HG02943 (cell line): ENCODE data around the gene ZNF93.
"Not testable (repeated sequence)": the region's sequence is repeated elsewhere in the genome, so short reads cannot be mapped to it uniquely, and the experiment has no call there.

Experiments used
- ATAC-seq: cut with Tn5 transposase; IDR thresholded peaks from one replicate; pipeline ENCODE4 v1.9.1; 2021; ENCODE audit warnings: mild to moderate bottlenecking, low read depth, moderate library complexity; ENCODE audit not compliant: unreplicated experiment

ZNF93 gene

GRCh38 chr19:19933432-19934314 lies 32.9 kb downstream of the ZNF93 start:
- not testable (repeated sequence) for ATAC-seq

- ATAC-seq, result no peak
These were observed 36.7 kb downstream of the ZNF93 start for GRCh38 chr19:19937403-19937802.

- ATAC-seq, result no peak
These were observed 37.7 kb downstream of the ZNF93 start for GRCh38 chr19:19938449-19938848.

- no peak for ATAC-seq
These were observed 43.3 kb downstream of the ZNF93 start for GRCh38 chr19:19943848-19944582.

GRCh38 chr19:19944583-19944880 lies 43.8 kb downstream of the ZNF93 start:
- no peak for ATAC-seq

- ATAC-seq, result no peak
These were observed 45.5 kb downstream of the ZNF93 start for GRCh38 chr19:19946226-19946625.

- no peak for ATAC-seq
These were observed 48.1 kb downstream of the ZNF93 start for GRCh38 chr19:19948800-19949199.

GRCh38 chr19:19955208-19955607 lies 54.5 kb downstream of the ZNF93 start:
- no peak for ATAC-seq

- no peak for ATAC-seq
These were observed 55.8 kb downstream of the ZNF93 start for GRCh38 chr19:19956434-19957075.

GRCh38 chr19:19957766-19958165 lies 57.0 kb downstream of the ZNF93 start:
- not testable (repeated sequence) for ATAC-seq

GRCh38 chr19:19959151-19959799 lies 58.5 kb downstream of the ZNF93 start:
- ATAC-seq, result not testable (repeated sequence)

- ATAC-seq, result no peak
These were observed 63.7 kb downstream of the ZNF93 start for GRCh38 chr19:19964416-19964815.

GRCh38 chr19:19966126-19966525 lies 65.4 kb downstream of the ZNF93 start:
- not testable (repeated sequence) for ATAC-seq

- ATAC-seq, result no peak
These were observed 66.1 kb downstream of the ZNF93 start for GRCh38 chr19:19966862-19967261.
